Adrenal gland (tissue), 5 donors: ENCODE measurements around the gene COMT.

ENCODE experiments used
- POLR2A ChIP-seq, 2 donors: fragments of 450-650 bp; IDR thresholded peaks; one replicate each; pipeline ENCODE4 v1.6.1; 2017; ENCODE audit warnings: antibody characterized with exemption in 2 of 2, mild to moderate bottlenecking in 2 of 2, moderate library complexity in 1 of 2
- TF ChIP-seq, protein P1 (sequence below), 6 experiments: fragments of 450-650 bp in 4 of 6; fragments of 200-600 bp in 2 of 6; sonication (generic) in 1 of 6; IDR thresholded peaks; 1 replicate in 5 of 6; 2 replicates in 1 of 6; pipeline versions ENCODE4 v1.5.1 to v1.8.0; 2016 to 2021; ENCODE audit warnings: antibody characterized with exemption in 6 of 6, mild to moderate bottlenecking in 2 of 6, moderate library complexity in 1 of 6
- donor health status: DM: no; HTN: no; CAD: no.

- TF ChIP-seq, protein P1, sequence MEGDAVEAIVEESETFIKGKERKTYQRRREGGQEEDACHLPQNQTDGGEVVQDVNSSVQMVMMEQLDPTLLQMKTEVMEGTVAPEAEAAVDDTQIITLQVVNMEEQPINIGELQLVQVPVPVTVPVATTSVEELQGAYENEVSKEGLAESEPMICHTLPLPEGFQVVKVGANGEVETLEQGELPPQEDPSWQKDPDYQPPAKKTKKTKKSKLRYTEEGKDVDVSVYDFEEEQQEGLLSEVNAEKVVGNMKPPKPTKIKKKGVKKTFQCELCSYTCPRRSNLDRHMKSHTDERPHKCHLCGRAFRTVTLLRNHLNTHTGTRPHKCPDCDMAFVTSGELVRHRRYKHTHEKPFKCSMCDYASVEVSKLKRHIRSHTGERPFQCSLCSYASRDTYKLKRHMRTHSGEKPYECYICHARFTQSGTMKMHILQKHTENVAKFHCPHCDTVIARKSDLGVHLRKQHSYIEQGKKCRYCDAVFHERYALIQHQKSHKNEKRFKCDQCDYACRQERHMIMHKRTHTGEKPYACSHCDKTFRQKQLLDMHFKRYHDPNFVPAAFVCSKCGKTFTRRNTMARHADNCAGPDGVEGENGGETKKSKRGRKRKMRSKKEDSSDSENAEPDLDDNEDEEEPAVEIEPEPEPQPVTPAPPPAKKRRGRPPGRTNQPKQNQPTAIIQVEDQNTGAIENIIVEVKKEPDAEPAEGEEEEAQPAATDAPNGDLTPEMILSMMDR (IDR thresholded peaks at IDR 0.05): no peak
- TF ChIP-seq POLR2A (IDR thresholded peaks at IDR 0.05): no peak
Measured at GRCh38 chr22:19912271-19912999, 29.1 kb upstream of the COMT start.
